Lung microvascular endothelial cell (primary cell): ENCODE results near the gene ARHGAP26. TPM values are rescaled to one million over a fixed set of nuclear protein-coding genes. Genes with fewer than 3 reads are reported as not detected.

Experiments
- DNase-seq, 2 donors: peaks; one replicate each; pipeline versions ENCODE4 v3.0.0 to v3.0.0-alpha.2; 2010; ENCODE audit warnings: low read depth in 2 of 2
- total RNA-seq: library from RNA; depleted of rRNA; stranded (reverse); fragments of >200 nt; gene quantifications from 2 replicates; pipeline ENCODE4 v1.2.1, GENCODE V29; 2014

The ARHGAP26 gene, protein sequence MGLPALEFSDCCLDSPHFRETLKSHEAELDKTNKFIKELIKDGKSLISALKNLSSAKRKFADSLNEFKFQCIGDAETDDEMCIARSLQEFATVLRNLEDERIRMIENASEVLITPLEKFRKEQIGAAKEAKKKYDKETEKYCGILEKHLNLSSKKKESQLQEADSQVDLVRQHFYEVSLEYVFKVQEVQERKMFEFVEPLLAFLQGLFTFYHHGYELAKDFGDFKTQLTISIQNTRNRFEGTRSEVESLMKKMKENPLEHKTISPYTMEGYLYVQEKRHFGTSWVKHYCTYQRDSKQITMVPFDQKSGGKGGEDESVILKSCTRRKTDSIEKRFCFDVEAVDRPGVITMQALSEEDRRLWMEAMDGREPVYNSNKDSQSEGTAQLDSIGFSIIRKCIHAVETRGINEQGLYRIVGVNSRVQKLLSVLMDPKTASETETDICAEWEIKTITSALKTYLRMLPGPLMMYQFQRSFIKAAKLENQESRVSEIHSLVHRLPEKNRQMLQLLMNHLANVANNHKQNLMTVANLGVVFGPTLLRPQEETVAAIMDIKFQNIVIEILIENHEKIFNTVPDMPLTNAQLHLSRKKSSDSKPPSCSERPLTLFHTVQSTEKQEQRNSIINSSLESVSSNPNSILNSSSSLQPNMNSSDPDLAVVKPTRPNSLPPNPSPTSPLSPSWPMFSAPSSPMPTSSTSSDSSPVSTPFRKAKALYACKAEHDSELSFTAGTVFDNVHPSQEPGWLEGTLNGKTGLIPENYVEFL
- total RNA-seq: 15.7 and 34.5 TPM in 2 replicates

DNA sequence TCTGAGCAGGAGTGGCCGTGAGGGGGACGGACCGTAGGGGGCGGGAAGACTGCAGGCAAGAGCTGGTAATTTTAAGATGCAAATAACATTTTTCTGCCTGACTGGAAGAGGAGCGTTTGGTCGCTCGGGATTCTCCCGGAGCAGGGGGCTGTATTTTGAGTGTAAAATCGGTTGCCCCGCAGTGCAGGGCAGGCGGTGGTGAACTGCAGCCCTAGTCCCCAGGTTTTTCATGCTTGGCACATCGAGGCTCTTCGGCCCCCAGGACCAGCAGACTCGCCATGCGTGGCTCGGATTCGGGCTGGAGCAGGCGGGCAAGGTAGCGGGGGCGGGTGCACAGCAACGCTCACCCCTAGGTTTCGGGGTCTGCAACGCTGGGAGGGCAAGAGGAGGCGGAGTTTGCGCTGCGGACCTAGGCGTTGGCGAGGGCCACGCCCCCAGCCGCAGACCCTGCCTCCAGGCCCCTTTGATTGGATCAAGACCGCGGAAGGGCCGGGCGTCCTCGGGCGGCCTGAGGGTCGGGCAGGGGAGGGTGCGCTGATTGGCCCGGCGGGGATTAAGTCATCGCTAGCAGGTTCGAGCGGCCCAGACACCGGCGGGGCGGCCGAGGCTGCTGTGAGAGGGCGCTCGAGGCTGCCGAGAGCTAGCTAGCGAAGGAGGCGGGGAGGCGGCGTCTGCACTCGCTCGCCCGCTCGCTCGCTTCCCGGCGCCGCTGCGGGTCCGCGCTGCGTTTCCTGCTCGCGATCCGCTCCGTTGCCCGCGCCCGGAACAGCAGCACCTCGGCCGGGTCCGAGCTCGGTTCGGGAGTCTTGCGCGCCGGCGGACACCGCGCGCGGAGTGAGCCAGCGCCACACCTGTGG is at the start of gene ARHGAP26:
TSS of gene ARHGAP26 (plus strand) at position 585 of the 857 bp plus-strand sequence. CDS start 385 bp downstream, outside the sequence.
- DNase-seq: peak; percentile 98

DNA sequence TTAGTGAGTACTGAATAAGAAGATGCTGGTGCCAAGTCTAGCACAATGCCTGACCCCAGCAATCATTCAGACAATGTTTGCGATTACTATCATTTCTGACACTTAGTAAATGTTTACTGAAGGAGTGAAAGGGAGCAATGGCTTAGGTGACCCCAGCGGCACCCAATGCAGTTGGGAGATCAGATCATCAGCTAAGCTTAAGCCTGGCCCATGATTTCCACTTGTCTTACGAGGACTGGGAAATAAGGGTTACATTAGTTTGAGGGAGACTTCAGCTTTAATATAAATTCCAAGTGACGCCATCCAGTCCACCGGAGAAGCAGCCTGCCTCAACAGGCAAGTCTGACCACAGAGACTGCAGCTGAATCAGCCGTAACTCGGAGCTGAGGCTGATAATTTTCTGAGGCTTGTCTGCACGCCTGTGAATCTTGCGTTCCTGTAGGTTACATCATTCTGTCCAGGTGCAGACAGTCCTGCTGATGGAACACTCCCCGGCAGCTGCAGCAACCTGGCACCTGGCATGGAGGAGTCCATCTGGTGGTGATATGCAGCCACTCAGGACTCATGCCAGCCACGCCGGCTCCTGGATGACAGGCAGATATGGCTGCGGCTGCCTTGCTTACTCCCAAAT is 49.4 kb upstream of the ARHGAP26 start:
- no peak for DNase-seq

DNA sequence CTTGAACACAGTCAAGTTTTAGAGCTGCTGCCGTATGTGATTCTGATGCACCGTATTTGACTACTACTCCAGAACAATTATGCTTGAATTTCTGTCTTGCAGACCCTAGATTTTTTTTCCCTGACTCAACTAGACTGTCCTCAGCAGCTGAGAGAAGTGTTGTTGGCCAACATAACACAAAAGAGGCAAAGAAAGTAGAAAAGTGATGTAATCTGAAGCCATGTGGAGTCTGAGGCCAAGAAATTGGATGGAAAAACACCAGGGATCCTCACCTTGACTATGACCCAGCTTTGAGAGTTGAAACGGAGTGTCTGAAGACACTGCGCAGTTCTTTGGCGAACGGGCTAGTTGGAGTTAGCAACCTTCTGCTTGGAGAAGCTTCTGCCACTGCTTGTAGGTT is 48.0 kb upstream of the ARHGAP26 start:
- DNase-seq: no peak

DNA sequence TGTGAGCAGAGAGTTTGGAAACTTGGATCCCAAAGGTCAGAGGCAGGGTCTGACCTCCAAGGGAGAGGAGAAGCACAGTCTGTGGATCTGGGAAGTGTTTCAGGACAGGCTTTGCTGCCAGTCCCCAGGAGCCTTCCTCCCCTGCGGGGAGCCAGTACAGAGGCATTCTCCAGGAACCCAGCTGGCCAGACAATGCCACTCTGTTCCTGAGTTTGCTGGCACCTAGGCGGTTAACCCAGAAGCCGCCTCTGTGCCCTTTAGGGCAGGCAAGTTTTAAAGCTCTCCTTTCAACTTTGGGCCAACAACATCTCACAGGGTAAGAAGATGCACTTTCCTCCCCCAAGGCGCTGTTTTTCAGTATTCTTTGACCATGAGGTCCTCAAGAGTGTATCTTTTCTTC is 47.3 kb upstream of the ARHGAP26 start:
- no peak for DNase-seq

DNA sequence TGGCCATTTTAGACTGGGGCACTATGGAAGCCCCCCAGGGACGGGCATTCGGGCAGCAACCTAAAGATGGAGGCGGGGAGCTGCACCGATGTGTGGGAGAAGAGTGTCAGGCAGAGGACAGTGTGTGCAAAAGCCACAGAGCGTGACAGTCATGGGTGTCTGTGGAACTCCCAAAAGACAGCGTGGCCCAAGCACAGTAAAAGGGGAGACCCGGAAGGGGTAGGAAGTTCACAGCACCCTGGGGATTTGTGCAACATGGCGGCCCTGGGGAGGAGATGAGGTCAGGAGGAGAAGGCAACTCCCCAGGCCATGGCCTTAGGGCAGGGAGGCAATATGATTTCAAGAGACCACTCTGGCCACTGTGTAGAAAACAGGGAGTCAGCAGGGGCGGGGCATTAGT is 45.4 kb upstream of the ARHGAP26 start:
- DNase-seq: no peak

DNA sequence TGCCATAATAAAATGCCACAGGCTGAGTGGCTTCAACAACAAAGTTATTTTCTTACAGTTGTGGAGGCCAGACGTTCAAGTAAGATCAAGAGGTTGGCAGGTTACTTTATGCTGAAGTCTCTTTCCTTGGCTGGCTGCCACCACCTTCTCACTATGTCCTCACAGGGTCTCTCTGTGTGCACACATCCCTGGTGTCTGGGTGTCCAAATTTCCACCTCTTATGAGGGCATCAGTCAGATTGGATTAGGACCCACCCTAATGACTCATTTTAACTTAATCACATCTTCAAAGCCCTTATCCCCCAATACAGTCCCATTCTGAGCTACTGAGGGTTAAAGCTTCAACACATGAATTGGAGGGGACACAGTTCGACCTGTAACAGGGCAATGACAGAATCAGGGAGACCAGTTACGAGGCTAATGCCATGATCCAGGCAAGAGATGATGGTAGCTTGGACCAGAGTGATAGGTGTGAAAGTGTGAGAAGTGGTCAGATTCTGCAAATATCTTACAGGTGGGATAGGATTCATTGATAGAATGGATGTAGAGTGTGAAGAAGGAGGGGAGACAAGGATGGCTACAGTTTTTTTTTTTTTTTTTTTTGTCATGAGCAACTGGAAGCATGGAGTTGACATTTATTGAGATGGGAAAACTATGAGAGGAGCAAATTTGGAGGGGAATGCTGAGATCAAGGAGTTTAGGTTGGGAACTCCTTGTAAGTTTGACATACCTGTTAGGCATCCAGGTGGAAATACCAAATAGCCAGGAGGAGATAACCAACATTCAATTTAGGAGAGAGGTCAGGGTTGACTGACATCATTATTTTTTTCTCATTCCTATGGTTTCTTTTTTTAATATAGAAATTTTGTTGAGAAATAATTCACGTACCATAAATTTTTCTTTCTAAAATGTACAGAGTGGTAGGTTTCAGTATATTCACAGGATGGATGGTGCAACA is 44.7 kb upstream of the ARHGAP26 start:
- DNase-seq: no peak

DNA sequence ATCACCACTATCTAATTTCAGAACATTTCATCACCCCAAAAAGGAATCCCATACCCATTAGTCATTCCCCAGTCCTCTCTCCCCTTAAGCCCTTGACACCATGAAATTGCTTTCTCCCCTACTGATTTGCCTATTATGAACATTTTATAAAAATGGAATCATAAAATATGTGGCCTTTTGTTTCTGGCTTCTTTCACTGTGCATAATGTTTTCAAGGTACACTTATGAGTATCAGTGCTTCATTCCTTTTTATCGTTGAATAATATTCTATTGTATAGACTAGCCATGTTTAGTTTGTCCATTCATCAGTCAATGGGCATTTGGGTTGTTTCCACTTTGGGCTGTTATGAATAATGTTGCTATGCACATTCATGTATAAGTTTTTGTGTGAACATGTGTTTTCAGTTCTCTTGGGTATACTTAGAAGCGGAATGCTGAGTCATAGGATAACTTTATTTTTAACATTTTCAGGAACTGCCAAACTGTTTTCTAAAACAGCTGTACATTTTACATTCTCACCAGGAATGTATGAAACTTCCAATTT is 43.9 kb upstream of the ARHGAP26 start:
- peak; percentile 67 to 87 for DNase-seq

DNA sequence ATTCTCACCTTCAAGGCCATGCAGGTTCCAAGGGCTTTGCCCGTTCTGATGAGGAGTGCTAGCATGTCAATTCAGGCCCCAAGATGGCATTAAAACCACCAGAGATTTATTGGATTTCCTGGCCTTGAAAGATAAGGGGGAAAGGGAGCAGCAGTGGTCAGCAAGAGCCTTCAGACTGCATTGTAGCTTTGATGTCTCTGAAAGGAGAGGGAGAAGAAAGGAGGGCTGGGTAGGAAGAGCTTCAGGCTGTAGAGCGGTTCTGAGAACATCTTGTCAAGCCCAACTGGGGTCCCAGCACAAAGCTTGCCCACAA is 42.5 kb upstream of the ARHGAP26 start:
- DNase-seq: no peak

DNA sequence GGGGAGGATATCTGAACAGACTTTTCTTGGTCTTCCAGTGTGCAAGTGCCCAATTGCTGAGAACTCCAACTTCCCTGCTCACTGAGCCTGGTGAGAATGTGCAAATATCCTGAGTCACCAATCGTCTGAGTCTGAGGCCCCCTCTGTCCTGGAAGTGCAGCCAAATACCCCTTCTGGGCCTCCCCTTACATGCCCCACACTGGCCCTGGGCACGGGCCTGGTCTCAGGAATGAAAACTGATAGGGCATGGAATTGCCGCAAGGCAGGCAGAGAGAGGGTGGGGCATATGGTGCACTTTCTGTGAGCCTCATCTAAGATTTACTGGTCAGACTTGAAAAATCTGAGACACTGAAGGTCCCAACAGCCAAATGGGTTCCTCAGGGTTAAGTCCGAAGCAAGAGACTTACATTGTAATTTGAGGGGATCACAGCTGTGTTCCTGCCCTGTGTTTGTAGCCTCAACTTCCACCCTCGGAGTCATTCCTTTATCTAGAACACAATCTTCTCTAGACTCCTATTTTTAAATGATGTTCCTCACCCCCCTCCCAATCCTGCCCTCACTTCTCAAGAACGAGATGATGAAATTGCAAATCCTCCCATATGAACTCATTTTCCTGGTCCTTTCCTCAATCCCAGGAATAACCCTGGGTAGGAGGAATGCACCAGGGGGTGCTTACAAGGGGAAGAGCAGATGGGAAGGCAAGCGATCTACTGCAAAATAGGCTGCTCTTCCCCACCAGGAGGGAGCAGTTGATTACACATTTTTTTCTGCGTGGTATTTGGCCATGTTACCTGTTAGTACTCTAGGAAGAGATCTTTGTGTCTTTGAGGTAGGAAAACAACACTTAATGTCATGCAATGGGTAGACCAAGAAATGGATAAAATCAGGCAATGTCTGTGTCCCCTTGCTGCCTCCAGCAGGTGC is 34.6 kb upstream of the ARHGAP26 start:
- DNase-seq: no peak

DNA sequence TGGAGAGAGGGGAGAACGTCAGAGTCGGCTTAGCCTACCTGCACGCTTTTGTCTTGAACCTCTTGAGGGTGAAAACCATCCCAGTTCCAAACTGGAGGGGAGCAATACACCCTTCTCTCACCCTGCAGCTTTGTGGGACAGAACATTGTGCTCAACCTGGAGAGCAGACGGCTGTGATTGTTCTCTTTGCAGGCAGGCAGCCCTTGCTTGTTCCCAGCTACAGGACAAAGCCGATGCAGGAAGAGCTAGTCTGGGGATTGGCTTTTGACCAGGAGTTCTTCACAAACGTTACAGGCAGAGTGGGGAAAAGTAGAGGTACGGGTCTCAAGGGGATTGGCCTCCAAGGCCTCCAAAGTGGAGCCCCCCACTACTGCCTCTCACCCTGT is 33.9 kb upstream of the ARHGAP26 start:
- DNase-seq: peak in 1 of 2 donors; percentile 50

DNA sequence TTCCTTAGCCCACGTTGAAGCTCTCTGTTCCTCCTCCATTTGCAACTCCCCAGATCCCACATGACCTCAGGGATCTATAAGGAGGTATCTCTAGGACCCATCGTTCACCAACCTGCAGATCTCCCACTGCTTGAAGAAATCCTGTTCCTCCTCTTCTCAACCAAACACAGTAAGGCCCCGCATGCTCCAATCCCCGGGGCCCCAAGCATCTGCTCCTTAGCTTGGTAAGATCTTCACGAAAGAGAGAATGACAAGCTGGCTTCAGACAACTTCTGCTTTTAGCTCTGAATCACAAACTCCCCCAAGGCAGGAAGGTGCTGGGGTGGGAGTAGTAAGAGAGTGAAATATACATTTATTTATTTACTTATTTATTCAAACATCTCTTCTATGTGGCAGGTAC is 33.0 kb upstream of the ARHGAP26 start:
- no peak for DNase-seq

DNA sequence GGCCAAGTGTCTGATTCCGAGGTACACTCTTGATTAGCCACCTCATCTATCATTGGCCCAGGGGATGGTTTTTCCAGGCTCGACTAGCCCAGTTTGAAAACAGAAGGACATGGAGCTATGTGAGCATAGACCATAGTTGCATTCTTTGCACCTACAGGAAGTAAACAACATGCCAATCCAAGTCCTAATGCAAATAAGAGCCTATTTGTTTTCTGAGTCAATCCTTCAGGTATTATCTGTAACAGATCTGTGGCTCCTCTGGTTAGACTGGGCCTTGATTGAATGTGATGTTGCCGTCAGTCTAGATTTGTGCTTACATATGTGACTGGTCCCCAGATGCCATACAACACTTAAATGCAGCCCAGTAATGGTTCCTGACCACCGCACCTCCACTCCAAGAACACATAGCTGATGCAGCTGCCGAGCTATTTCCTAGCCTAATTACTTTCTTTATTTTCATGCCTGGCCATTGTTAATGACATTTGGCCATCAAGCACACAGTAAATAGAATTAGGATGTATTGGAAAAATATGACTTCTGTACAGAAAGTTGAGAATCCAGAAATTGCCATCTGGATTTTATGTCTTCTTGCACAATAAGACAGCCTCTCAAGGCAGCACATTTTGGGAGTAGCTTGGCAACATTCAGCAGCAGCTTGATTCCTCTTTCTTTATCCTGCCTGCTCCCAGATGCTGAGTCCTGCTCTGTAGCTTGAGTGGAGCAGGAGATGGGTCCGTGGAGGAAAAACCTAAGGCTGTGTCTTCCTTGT is 29.5 kb upstream of the ARHGAP26 start:
- no peak for DNase-seq

DNA sequence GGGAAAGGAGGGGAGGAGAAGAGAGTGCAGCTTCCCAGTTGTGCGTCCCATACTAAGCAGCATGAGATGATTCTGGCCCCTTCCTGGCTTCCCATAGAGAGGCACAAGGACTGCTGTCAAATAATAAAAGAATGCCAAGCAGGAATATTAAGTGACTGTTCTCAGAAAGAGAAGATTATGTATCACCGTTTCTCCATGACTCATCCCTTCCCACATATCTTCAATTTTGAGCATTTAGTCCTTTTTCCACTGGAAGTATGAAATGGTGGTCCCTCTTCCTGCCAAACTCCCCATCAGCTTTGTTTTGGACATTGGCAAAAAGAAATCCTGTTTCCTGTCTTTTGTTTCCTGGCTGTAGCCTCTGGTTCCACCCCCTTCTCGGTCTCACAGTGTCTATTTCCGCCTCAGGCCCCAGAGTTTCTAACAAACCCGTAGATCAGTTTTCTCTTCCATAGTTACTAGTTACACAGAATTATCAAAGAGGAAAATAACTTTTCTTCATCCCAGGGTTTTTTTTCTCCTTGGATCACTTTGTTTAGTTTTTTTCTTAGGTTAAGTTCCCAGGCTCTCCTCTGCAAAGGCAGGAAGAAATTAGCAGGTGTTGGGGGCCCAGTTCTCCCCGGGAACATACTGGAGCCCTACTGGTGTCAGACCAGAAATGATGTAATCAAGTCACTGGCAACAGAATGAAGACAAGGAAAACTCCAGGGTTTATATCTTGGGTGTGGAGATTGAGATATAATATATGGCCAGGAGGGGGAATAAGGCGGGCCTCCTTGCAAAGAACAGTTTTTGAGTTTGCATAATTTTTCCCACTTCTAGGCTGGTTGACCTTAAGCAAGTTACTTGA is 26.4 kb upstream of the ARHGAP26 start:
- peak; percentile 86 to 89 for DNase-seq

DNA sequence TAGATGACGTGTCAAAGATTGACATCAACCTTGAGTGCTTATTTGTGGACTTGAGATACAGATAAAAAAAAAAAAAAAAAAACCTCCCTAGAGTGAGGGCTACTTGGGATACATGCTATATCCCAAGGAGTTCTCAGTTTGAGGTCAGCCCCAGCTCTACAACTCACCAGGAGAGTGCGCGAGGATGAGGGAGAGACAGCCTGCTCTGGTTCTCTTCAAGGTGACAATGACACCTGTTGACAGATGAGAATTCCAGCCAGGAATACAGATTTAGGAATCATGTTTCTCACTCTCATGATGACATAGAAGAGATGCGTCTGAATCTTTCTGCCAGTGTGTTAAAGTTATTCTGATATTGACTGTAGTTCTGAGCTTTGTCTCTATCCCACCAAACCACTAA is 24.9 kb upstream of the ARHGAP26 start:
- DNase-seq: no peak

DNA sequence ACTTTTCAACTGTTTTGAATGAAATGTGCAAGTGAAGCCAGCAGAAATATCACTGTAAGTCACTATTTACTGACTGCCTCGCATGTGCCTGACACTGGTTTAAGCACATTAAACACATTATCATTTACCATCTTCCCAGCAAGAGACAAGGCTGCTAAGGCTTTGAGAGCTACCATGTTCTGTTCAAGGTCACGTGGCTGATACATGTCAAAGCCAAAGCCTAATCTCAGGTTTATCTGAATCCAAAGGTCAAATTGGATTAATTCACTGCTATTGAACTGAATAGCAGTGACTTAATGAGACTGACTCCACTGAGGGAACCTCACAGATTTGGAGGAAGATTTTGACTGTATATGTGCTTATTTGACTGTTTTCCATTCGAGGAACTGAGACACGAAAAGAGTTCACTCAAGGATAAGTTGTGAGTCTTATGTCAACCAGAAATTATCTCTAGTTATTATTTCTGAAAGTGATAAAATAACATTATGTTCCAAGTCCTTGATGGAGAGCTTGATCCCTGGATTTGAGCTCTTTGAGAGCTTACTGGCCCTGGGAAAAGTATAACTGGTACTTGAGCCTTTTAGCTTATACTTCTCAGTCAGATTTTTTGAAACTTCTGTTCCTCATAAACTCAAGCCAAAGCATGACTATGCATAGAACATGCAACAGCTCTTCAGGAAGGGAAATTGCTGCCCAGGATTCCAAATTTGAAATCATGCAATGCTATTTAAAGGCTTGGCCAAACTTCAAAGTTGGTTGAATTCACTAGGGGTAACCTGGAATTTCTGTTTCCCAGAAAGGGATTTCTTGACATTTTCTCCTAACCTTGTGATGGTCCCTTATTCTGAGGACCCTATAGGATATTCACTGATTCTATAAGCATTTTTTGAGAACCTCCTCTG is 23.4 kb upstream of the ARHGAP26 start:
- DNase-seq: no peak

DNA sequence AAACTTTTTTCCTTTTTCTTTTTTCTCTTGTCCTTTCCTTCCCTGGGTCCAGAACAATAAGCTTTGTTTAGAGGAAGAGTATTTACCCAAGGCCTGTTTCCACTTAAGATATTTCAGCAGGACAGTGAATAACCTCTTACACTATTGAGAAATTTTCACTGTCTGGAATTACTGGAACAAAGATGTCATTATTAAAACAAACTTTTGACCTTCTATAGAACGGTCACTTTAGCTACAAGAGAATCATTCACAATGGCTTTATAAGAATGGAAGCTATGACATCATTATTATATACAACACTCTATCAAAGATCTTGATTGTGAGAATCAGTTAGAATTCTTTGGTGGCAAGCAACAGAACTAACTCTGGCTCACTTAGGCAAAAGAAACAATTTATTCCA is 22.0 kb upstream of the ARHGAP26 start:
- DNase-seq: peak in 1 of 2 donors; percentile 23
